ENCODE measurements around the gene HDLBP. TPM values are rescaled to one million over a fixed set of nuclear protein-coding genes. Genes with fewer than 3 reads are reported as not detected.

HDLBP gene, protein sequence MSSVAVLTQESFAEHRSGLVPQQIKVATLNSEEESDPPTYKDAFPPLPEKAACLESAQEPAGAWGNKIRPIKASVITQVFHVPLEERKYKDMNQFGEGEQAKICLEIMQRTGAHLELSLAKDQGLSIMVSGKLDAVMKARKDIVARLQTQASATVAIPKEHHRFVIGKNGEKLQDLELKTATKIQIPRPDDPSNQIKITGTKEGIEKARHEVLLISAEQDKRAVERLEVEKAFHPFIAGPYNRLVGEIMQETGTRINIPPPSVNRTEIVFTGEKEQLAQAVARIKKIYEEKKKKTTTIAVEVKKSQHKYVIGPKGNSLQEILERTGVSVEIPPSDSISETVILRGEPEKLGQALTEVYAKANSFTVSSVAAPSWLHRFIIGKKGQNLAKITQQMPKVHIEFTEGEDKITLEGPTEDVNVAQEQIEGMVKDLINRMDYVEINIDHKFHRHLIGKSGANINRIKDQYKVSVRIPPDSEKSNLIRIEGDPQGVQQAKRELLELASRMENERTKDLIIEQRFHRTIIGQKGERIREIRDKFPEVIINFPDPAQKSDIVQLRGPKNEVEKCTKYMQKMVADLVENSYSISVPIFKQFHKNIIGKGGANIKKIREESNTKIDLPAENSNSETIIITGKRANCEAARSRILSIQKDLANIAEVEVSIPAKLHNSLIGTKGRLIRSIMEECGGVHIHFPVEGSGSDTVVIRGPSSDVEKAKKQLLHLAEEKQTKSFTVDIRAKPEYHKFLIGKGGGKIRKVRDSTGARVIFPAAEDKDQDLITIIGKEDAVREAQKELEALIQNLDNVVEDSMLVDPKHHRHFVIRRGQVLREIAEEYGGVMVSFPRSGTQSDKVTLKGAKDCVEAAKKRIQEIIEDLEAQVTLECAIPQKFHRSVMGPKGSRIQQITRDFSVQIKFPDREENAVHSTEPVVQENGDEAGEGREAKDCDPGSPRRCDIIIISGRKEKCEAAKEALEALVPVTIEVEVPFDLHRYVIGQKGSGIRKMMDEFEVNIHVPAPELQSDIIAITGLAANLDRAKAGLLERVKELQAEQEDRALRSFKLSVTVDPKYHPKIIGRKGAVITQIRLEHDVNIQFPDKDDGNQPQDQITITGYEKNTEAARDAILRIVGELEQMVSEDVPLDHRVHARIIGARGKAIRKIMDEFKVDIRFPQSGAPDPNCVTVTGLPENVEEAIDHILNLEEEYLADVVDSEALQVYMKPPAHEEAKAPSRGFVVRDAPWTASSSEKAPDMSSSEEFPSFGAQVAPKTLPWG (N-terminal part only)
- total RNA-seq = 100 to 1,000 TPM; 274 to 287 TPM

DNA sequence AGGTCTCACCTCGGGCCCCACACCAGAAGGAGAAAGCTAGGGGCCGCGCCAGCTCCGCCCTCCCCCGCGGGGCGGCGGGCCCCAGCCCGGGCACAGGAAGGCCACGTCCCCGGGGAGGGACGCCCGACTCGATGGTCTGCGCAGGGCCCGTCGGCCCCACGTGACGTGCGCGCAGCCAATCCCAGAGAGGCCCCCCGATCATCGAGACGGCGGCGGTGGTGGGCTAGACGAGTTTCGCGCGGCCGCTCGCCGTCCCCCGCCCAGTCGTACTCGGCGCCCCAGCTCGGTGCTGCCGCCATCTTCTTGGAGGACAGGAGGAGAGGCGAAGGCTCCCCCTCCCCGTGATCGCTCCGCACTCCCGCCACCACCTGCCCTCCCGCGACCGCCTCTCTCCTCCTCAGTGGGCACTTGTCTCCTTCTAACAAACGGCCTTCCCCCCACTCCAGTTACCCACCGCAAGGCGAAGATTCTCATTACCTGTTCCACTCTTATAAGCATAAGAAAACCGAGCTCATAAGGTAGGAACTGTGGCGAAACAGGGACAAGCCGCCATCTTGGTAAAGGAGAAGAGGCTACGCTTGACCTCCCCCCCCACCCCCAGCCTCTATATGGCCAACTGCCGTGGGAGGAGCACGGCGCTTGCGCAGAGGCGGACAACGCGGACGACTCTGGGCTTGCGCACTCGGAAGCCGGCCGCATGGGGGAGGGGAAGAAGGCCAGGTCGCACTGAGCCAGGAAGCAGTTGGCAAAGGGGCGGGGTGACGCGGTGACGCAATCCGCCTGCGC lies at the start of gene HDLBP:
TSS of gene HDLBP (minus strand) at position 580 of the 786 bp plus-strand sequence. CDS start 48,803 bp downstream, outside the sequence.
- peaks cover 0 to 62% of the 10 kb centered on the region in 2 donors for H3K4me1 ChIP-seq
- no peaks in the 10 kb centered on the region for H3K9me3 ChIP-seq
- H3K27ac ChIP-seq = peak within 1 kb of the TSS; percentile 99
- peak; percentile 99 for DNase-seq (ENCODE audit: low spot score)
- TF ChIP-seq, protein P1, sequence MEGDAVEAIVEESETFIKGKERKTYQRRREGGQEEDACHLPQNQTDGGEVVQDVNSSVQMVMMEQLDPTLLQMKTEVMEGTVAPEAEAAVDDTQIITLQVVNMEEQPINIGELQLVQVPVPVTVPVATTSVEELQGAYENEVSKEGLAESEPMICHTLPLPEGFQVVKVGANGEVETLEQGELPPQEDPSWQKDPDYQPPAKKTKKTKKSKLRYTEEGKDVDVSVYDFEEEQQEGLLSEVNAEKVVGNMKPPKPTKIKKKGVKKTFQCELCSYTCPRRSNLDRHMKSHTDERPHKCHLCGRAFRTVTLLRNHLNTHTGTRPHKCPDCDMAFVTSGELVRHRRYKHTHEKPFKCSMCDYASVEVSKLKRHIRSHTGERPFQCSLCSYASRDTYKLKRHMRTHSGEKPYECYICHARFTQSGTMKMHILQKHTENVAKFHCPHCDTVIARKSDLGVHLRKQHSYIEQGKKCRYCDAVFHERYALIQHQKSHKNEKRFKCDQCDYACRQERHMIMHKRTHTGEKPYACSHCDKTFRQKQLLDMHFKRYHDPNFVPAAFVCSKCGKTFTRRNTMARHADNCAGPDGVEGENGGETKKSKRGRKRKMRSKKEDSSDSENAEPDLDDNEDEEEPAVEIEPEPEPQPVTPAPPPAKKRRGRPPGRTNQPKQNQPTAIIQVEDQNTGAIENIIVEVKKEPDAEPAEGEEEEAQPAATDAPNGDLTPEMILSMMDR (IDR thresholded peaks at IDR 0.05) = peak in 1 of 2 donors; percentile 56
- H3K36me3 ChIP-seq = no peaks in the 10 kb centered on the region
- H3K27me3 ChIP-seq = no peaks in the 10 kb centered on the region
- H3K4me3 ChIP-seq = peak within 1 kb of the TSS; percentile 82 to 91

DNA sequence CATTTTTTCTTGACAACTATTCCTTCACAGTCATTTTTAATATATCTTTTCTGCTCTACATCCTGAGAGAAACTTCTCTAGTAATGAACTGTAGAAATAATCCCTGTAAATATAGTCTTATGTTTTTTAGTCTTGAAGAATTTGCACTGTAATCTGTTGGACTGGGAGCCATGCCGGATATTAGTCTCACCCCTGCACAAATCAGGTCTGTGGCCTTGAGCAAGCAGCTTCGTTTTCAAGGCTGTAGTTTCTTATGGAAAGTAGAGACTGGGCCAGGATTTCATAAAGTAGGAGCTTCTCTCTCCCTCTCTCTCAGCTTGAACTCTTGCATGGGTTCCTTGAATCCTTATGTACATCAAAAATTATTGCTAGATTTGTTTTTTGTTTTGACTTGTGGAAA lies 49.3 kb upstream of the HDLBP start:
- H3K9me3 ChIP-seq = no peaks in the 10 kb centered on the region
- no peak overlapping the region for H3K4me3 ChIP-seq
- DNase-seq (ENCODE audit: low spot score) = no peak
- TF ChIP-seq, protein P1 (IDR thresholded peaks at IDR 0.05) = no peak
- no peaks in the 10 kb centered on the region for H3K27me3 ChIP-seq
- H3K36me3 ChIP-seq = no peaks in the 10 kb centered on the region
- H3K4me1 ChIP-seq = no peaks in the 10 kb centered on the region
- no peak overlapping the region for H3K27ac ChIP-seq

GRCh38 chr2:241363426-241363825 lies 48.0 kb upstream of the HDLBP start:
- TF ChIP-seq, protein P1 (IDR thresholded peaks at IDR 0.05) = no peak
- Histone ChIP-seq H3K36me3 (no peaks in the 10 kb centered on the region), H3K27ac (peak overlapping the region in 1 of 2 donors; percentile 28), H3K27me3 (no peaks in the 10 kb centered on the region), H3K4me1 (peaks cover 0 to under 1% of the 10 kb centered on the region in 2 donors), H3K9me3 (no peaks in the 10 kb centered on the region), H3K4me3 (no peak overlapping the region)
- no peak for DNase-seq (ENCODE audit: low spot score)

- H3K4me3 ChIP-seq = no peak overlapping the region
- H3K9me3 ChIP-seq = no peaks in the 10 kb centered on the region
- H3K36me3 ChIP-seq = no peaks in the 10 kb centered on the region
- no peaks in the 10 kb centered on the region for H3K27me3 ChIP-seq
- H3K4me1 ChIP-seq = peaks cover 0 to 26% of the 10 kb centered on the region in 2 donors
- DNase-seq (ENCODE audit: low spot score) = no peak
- no peak overlapping the region for H3K27ac ChIP-seq
- TF ChIP-seq, protein P1 (IDR thresholded peaks at IDR 0.05) = no peak
These were observed 44.1 kb upstream of the HDLBP start for GRCh38 chr2:241359481-241360045.
